Naive thymus-derived CD4-positive, alpha-beta T cell (primary cell): ENCODE data around the gene TRIM40. TPM values are rescaled to one million over a fixed set of nuclear protein-coding genes. Genes with fewer than 3 reads are reported as not detected.

ENCODE experiments used
- ATAC-seq: fragments of 150-1000 bp; cut with Tn5 transposase; 2 replicates; pipeline ENCODE4 v1.10.0; 2021; ENCODE audit warnings: mild to moderate bottlenecking, moderate library complexity
- CTCF ChIA-PET: fragments of 350-600 bp; sonication (Branson Sonifier 250); formaldehyde crosslinking; loops from one replicate; lab custom pipeline; 2021; ENCODE audit warnings: antibody characterized with exemption; lab: Charles Lee
- POLR2A ChIA-PET: fragments of 350-600 bp; sonication (Branson Sonifier 250); formaldehyde crosslinking; loops from one replicate; lab custom pipeline; 2021; ENCODE audit warnings: antibody characterized with exemption, inconsistent platforms; lab: Charles Lee
- DNase-seq, 9 donors: peaks; one replicate each; pipeline versions ENCODE4 v3.0.0 to v3.0.0-alpha.2; 2020 to 2022; ENCODE audit warnings: mixed read lengths in 1 of 9
- H3K27ac ChIP-seq: one replicate; pipeline ENCODE4 v1.7.0; 2013; ENCODE audit warnings: mild to moderate bottlenecking, low read depth, low read length, moderate library complexity
- H3K27me3 ChIP-seq, 2 donors: one replicate each; pipeline ENCODE4 v1.7.0; 2013; ENCODE audit warnings: low read length in 2 of 2, mild to moderate bottlenecking in 2 of 2, moderate library complexity in 2 of 2; ENCODE audit not compliant: control insufficient read depth in 2 of 2, insufficient read depth in 2 of 2
- H3K36me3 ChIP-seq, 3 experiments: 1 replicate in 2 of 3; 2 replicates in 1 of 3; pipeline ENCODE4 v1.7.0; 2013; ENCODE audit warnings: low read length in 3 of 3, mild to moderate bottlenecking in 3 of 3, moderate library complexity in 1 of 3; ENCODE audit not compliant: insufficient read depth in 3 of 3, control insufficient read depth in 2 of 3
- H3K4me1 ChIP-seq, 2 donors: one replicate each; pipeline ENCODE4 v1.7.0; 2013; ENCODE audit warnings: low read length in 2 of 2, mild to moderate bottlenecking in 2 of 2, moderate library complexity in 1 of 2; ENCODE audit not compliant: control insufficient read depth in 2 of 2, insufficient read depth in 2 of 2
- H3K4me3 ChIP-seq: 2 replicates; pipeline ENCODE4 v1.7.0; 2013; ENCODE audit warnings: mild to moderate bottlenecking, low read length
- H3K9me3 ChIP-seq, 3 experiments: 1 replicate in 2 of 3; 2 replicates in 1 of 3; pipeline ENCODE4 v1.7.0; 2013; ENCODE audit warnings: low read length in 3 of 3; ENCODE audit not compliant: control insufficient read depth in 2 of 3
- H3K27ac Mint-ChIP-seq, 9 donors: one replicate each; pipeline ENCODE4 v1.8.0; 2020 to 2022; ENCODE audit warnings: mixed read lengths in 9 of 9, mild to moderate bottlenecking in 8 of 9, moderate library complexity in 5 of 9, inconsistent platforms in 2 of 9
- H3K27me3 Mint-ChIP-seq, 5 donors: one replicate each; pipeline ENCODE4 v1.8.0; 2021 to 2022; ENCODE audit warnings: mixed read lengths in 5 of 5, mild to moderate bottlenecking in 1 of 5
- H3K36me3 Mint-ChIP-seq, 5 donors: one replicate each; pipeline ENCODE4 v1.8.0; 2020 to 2022; ENCODE audit warnings: mixed read lengths in 5 of 5, mild to moderate bottlenecking in 3 of 5, inconsistent platforms in 1 of 5
- H3K4me1 Mint-ChIP-seq, 7 donors: one replicate each; pipeline ENCODE4 v1.8.0; 2020 to 2022; ENCODE audit warnings: mixed read lengths in 7 of 7, mild to moderate bottlenecking in 3 of 7, inconsistent platforms in 1 of 7
- H3K4me3 Mint-ChIP-seq, 10 donors: one replicate each; pipeline ENCODE4 v1.8.0; 2020 to 2022; ENCODE audit warnings: mild to moderate bottlenecking in 10 of 10, mixed read lengths in 10 of 10, moderate library complexity in 6 of 10, inconsistent platforms in 2 of 10
- H3K9me3 Mint-ChIP-seq, 11 donors: one replicate each; pipeline ENCODE4 v1.8.0; 2020 to 2022; ENCODE audit warnings: mixed read lengths in 11 of 11, mild to moderate bottlenecking in 4 of 11, inconsistent platforms in 1 of 11, moderate library complexity in 1 of 11
- intact Hi-C, 2 donors: fragments of 100-400 bp; cut with micrococcal nuclease; formaldehyde crosslinking; loops; one replicate each; pipeline ENCODE4 v1.15.1; 2023
- polyA plus RNA-seq, 2 donors: library from polyadenylated mRNA; unstranded; fragments of 300-500 nt; fragmentation: Illumina TruSeq; gene quantifications; one replicate each; pipeline ENCODE4 v1.2.3, GENCODE V29; 2021
- total RNA-seq, 6 experiments: library from RNA in 5 of 6; stranded (reverse) in 5 of 6; gene quantifications; 1 replicate in 5 of 6; 2 replicates in 1 of 6; pipeline ENCODE4 v1.2.3 and lab custom pipeline; 2021 to 2026

The TRIM40 gene
- total and polyA plus RNA-seq, 7 experiments from 2014 or later: not detected

DNA sequence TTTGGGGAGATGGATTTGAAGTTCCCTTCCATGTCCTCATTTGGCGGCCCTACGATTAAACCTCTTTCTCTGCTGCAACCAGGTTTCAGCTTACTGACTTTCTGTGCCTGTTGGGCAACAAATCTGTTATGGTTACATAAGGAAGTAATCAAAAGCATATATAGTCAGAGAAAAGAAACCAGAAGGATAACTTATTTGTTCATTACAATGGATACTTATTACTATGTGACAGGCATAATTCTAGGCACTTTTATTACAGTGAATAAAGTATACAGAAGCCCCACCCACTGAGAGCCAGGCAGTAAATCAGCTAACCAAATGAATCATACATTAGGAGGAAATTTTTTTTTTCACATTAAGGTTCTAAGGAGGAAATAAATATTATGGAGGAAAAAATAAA, 13.4 kb upstream of the TRIM40 start:
- H3K4me1 Mint-ChIP-seq: peaks cover 0 to 3% (median 0%) of the 10 kb centered on the region in 7 donors
- intact Hi-C loops: no loop called here
- no peaks in the 10 kb centered on the region for H3K4me1 ChIP-seq
- no peaks in the 10 kb centered on the region for H3K9me3 Mint-ChIP-seq
- H3K27me3 ChIP-seq: no peaks in the 10 kb centered on the region
- no peak overlapping the region for H3K27ac ChIP-seq
- no peaks in the 10 kb centered on the region for H3K36me3 Mint-ChIP-seq
- ChIA-PET POLR2A (no interaction called here), CTCF (interaction anchor here (1.0 to 1.1 kb wide), 2 partner anchors 9 to 19 kb away, joined by 3 read pairs; no protein-coding TSS in a partner anchor)
- H3K27me3 Mint-ChIP-seq: peaks cover 32 to 66% (median 42%) of the 10 kb centered on the region in 5 donors
- DNase-seq (no peak), ATAC-seq (no peak)
- H3K4me3 ChIP-seq: no peak overlapping the region
- no peak overlapping the region for H3K27ac Mint-ChIP-seq
- no peak overlapping the region for H3K4me3 Mint-ChIP-seq
- H3K36me3 ChIP-seq: no peaks in the 10 kb centered on the region
- no peaks in the 10 kb centered on the region for H3K9me3 ChIP-seq

DNA sequence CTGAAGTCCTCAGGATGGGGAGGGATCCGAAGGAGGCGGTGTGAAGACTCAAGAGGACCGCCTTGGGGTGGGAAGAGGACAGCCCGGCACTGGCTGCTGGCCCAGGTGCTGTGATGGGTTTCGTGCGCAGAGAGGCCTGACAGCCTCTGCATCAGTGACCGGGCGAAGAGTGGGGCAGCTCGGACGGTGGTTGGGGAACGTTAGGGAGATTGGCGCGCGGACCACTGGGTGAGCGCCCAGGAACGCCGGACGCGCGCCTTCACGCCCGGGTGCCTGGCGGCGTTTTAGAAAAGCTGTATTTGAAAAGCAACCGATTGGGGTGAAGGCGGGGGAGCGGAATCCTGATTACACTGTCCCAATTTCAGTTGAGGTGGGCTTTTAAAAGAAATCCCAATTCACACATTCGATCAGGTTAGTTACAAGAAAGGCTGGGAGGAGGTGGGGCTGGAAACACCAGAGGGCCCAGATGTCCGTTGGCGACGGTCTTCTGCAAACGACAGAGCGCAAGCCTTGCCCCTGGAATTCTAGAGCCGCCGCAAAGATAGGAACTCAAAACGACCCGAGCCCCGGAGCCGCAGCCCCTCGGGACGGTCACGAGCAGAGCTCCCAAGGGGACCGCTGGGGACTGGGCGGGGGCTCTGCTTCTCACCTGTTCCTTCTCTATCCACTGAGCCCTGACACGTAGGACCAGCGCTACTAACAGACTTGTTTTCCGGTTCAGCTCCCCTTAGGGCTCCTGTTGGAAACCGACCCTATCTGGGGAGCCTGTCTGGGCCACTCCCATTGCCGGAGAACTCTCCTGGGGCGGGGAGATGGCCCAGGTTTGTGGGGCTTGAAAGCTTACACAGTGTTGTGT, 8.5 kb upstream of the TRIM40 start:
- intact Hi-C loops: no loop called here
- ChIA-PET POLR2A (interaction anchor here (1.0 kb wide), 1 partner anchor 24 kb away, joined by 3 read pairs; no protein-coding TSS in a partner anchor), CTCF (interaction anchor here (1.1 to 1.4 kb wide), 3 partner anchors 19 to 24 kb away, joined by 3 to 9 read pairs (median 7); no protein-coding TSS in a partner anchor)
- Histone ChIP-seq H3K27me3 (peaks cover 5 to 9% of the 10 kb centered on the region in 2 donors), H3K36me3 (no peaks in the 10 kb centered on the region), H3K27ac (no peak overlapping the region), H3K4me1 (peaks cover 0 to 4% of the 10 kb centered on the region in 2 donors), H3K9me3 (no peaks in the 10 kb centered on the region), H3K4me3 (no peak overlapping the region)
- Mint-ChIP-seq H3K27me3 (peaks cover 69 to 85% (median 74%) of the 10 kb centered on the region in 5 donors), H3K4me1 (peaks cover 3 to 19% (median 6%) of the 10 kb centered on the region in 7 donors), H3K27ac (no peak overlapping the region), H3K9me3 (no peaks in the 10 kb centered on the region), H3K36me3 (no peaks in the 10 kb centered on the region), H3K4me3 (peak overlapping the region in 1 of 10 donors; percentile 28)
- ATAC-seq: no peak
- DNase-seq: no peak

DNA sequence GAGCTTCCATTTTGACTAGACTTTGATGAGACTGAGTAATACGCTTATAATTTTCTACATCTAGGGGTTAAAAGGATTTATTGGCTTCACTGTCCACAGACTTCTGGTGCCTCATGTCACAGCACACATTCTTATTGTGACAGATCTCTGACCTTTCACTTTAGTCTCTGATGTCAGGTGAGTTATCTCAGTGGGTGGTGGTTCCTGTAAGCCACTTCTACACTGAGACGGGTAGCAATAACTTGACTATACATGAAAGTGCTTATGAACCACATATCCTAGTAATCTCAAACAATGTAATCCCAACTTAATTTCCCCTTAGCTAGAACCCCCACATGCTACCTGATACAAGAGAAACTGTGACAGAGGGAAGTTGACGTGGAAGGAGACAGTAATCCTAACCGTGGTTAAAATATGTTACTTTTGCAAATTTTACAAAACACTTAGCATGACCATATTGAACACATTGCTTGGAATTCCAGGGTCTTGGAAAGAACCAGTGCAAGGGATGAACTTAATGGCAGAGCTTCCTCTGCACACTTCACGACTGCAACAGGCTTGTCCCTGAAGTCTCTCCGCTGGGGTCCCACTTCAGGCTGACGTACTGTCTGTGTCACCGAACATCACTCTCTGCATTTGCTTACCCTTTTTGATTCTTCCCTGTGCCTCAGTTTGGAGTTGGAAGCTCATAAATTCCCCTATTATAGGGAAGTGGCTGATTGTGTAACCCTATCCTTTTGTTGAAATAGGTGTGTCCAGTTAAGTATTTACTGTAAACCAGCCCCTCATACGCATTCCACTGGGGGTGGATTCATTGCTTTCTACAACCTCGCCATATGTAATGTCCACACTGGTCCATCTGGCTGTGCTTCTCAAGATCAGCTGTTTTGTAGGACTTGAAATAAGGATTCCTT, 6.4 kb upstream of the TRIM40 start:
- no peak overlapping the region for H3K4me3 Mint-ChIP-seq
- POLR2A ChIA-PET: interaction anchor here (0.5 to 2.1 kb wide), 3 partner anchors 26 to 1046 kb away, joined by 3 to 29 read pairs (median 3); partner anchors contain the start of gene POLR1H
- no peaks in the 10 kb centered on the region for H3K36me3 ChIP-seq
- H3K4me1 ChIP-seq: peaks cover 0 to 4% of the 10 kb centered on the region in 2 donors
- ATAC-seq (no peak), DNase-seq (no peak)
- no peak overlapping the region for H3K27ac ChIP-seq
- no peak overlapping the region for H3K4me3 ChIP-seq
- H3K36me3 Mint-ChIP-seq: no peaks in the 10 kb centered on the region
- CTCF ChIA-PET: interaction anchor here (0.9 to 8.5 kb wide), 2 partner anchors 25 to 33 kb away, joined by 3 to 170 read pairs; no protein-coding TSS in a partner anchor
- peaks cover 3 to 19% (median 6%) of the 10 kb centered on the region in 7 donors for H3K4me1 Mint-ChIP-seq
- peaks cover 73 to 83% (median 80%) of the 10 kb centered on the region in 5 donors for H3K27me3 Mint-ChIP-seq
- H3K27ac Mint-ChIP-seq: no peak overlapping the region
- intact Hi-C loops: loop anchor here in 1 of 2 donors (2.0 kb wide), 2 partner anchors 117 to 153 kb away; no protein-coding TSS in a partner anchor
- H3K9me3 ChIP-seq: no peaks in the 10 kb centered on the region
- no peaks in the 10 kb centered on the region for H3K9me3 Mint-ChIP-seq
- H3K27me3 ChIP-seq: peaks cover 5 to 9% of the 10 kb centered on the region in 2 donors

DNA sequence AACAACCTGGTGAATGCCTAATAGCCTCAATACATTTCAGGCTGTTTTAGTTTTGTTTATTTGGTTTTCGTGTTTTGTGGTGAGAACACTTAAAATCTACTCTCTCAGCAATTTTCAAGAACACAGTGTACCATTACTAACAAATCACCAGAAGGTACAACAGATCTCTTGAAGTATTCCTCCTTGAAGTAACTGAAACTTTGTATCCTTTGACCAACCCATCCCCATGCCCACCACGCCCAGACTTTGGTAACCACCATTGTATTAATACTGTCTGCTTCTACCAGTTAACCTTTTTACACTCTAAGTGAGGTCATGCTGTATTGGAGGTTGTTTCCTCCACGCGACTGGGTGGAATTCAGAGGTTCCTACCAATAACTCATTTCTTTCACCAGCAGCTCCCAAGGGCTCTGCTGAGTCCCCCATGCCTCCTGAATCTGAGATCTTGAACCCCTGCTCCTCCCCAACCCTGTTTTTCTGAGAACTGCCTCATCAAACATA, 5.7 kb upstream of the TRIM40 start:
- ChIA-PET CTCF (interaction anchor here (0.8 to 8.5 kb wide), 6 partner anchors 14 to 43 kb away, joined by 3 to 170 read pairs (median 5); no protein-coding TSS in a partner anchor), POLR2A (interaction anchor here (2.1 kb wide), 1 partner anchor 27 kb away, joined by 29 read pairs; no protein-coding TSS in a partner anchor)
- H3K9me3 Mint-ChIP-seq: no peaks in the 10 kb centered on the region
- peaks cover 71 to 85% (median 74%) of the 10 kb centered on the region in 5 donors for H3K27me3 Mint-ChIP-seq
- no peak overlapping the region for H3K27ac ChIP-seq
- no peak for ATAC-seq
- peaks cover 5 to 10% of the 10 kb centered on the region in 2 donors for H3K27me3 ChIP-seq
- no peak for DNase-seq
- no peaks in the 10 kb centered on the region for H3K36me3 ChIP-seq
- H3K4me3 Mint-ChIP-seq: no peak overlapping the region
- H3K9me3 ChIP-seq: no peaks in the 10 kb centered on the region
- no peaks in the 10 kb centered on the region for H3K36me3 Mint-ChIP-seq
- intact Hi-C loops: loop anchor here in 1 of 2 donors (2.0 kb wide), 2 partner anchors 117 to 153 kb away; no protein-coding TSS in a partner anchor
- H3K4me1 Mint-ChIP-seq: peaks cover 3 to 19% (median 6%) of the 10 kb centered on the region in 7 donors
- H3K4me3 ChIP-seq: no peak overlapping the region
- H3K4me1 ChIP-seq: peaks cover 0 to 4% of the 10 kb centered on the region in 2 donors
- no peak overlapping the region for H3K27ac Mint-ChIP-seq

- Histone ChIP-seq H3K27me3 (peaks cover 5 to 12% of the 10 kb centered on the region in 2 donors), H3K27ac (no peak overlapping the region), H3K4me3 (no peak overlapping the region), H3K4me1 (peaks cover 0 to 4% of the 10 kb centered on the region in 2 donors), H3K36me3 (no peaks in the 10 kb centered on the region), H3K9me3 (no peaks in the 10 kb centered on the region)
- no peaks in the 10 kb centered on the region for H3K36me3 Mint-ChIP-seq
- H3K27me3 Mint-ChIP-seq: peaks cover 63 to 83% (median 67%) of the 10 kb centered on the region in 5 donors
- peak overlapping the region in 3 of 9 donors; percentile 2 to 79 (median 7) for H3K27ac Mint-ChIP-seq
- intact Hi-C loops: loop anchor here (1.0 to 2.0 kb wide), 7 partner anchors 28 to 283 kb away; partner anchors contain the start of gene POLR1H (in 1 of the 2)
- POLR2A ChIA-PET: interaction anchor here (1.3 to 2.1 kb wide), 2 partner anchors 28 to 71 kb away, joined by 3 to 29 read pairs; partner anchors contain the start of gene POLR1H
- peak overlapping the region in 6 of 10 donors; percentile 2 to 44 (median 30) for H3K4me3 Mint-ChIP-seq
- CTCF ChIA-PET: interaction anchor here (0.7 to 8.5 kb wide), 12 partner anchors 9 to 481 kb away, joined by 3 to 170 read pairs (median 4); partner anchors contain the start of gene TRIM31
- no peaks in the 10 kb centered on the region for H3K9me3 Mint-ChIP-seq
- peak; percentile 99 for ATAC-seq
- H3K4me1 Mint-ChIP-seq: peaks cover 3 to 23% (median 6%) of the 10 kb centered on the region in 7 donors
- DNase-seq: peak; percentile 21 to 83 (median 76)
Observed at GRCh38 chr6:30130887-30131862, 4.8 kb upstream of the TRIM40 start.
